NCI-H128 (cell line): ENCODE data around the gene PDLIM5.
"Not testable (repeated sequence)": the region's sequence is repeated elsewhere in the genome, so short reads cannot be mapped to it uniquely, and the experiment has no call there.

Source experiments
- DNase-seq: peaks from one replicate; lab custom pipeline; 2025; ENCODE audit not compliant: unreplicated experiment; lab: John Stamatoyannopoulos, UW

Gene PDLIM5

GRCh38 chr4:94551643-94552564 lies 100.2 kb downstream of the PDLIM5 start:
- DNase-seq, result no peak

DNA sequence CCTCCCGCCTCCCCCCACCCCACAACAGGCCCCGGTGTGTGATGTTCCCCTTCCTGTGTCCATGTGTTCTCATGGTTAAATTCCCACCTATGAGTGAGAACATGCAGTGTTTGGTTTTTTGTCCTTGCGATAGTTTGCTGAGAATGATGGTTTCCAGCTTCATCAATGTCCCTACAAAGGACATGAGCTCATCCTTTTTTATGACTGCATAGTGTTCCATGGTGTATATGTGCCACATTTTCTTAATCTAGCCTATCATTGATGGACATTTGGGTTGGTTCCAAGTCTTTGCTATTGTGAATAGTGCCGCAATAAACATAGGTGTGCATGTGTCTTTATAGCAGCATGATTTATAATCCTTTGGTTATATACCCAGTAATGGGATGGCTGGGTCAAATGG lies 104.3 kb downstream of the PDLIM5 start:
- DNase-seq, result not testable (repeated sequence)

GRCh38 chr4:94557632-94558031 lies 105.9 kb downstream of the PDLIM5 start:
- not testable (repeated sequence) for DNase-seq

GRCh38 chr4:94558392-94558904 lies 106.7 kb downstream of the PDLIM5 start:
- DNase-seq, result no peak

GRCh38 chr4:94559351-94559806 lies 107.6 kb downstream of the PDLIM5 start:
- no peak for DNase-seq

GRCh38 chr4:94561249-94562024 lies 109.7 kb downstream of the PDLIM5 start:
- DNase-seq, result no peak

GRCh38 chr4:94562285-94562684 lies 110.5 kb downstream of the PDLIM5 start:
- no peak for DNase-seq

DNA sequence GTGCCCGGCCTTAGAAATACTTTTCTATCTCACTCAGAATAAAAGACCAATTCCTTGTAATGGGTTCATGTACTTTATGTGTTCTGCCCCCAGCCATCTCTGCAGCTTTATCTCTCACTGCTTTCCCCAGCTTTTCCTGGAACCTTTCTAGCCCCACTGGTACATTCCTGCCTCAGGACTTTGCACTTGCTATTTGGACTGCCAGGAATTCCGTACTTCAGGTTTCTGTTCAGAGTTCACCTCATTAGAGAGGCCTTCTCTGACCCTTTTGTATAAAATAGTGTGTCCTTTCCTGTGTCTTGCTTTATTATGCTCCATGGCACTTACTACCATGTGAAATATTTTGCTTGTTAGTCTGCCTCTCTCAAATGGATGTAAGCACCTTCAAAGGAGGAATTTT lies 112.5 kb downstream of the PDLIM5 start:
- DNase-seq, result no peak

DNA sequence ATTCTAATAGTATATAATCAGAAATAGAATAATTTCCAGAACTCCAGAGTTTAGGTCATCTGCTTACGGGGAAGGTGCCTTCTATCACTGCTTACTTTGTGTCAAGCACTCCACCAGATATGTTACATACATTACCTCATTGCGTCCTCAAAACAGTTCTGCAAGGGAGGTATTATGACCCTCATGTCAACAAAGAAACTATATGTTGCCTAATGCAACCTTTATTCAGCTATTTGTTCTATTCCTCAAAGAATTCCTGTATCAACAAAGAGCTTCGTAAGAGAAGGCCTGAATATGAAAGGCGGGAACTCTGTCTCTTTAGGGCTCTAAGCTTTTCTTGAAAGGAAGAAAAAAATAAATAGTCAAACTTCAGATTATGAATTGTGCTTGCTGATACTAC lies 114.7 kb downstream of the PDLIM5 start:
- DNase-seq, result no peak

- no peak for DNase-seq
Observed at GRCh38 chr4:94567811-94568210, 116.1 kb downstream of the PDLIM5 start.

GRCh38 chr4:94570558-94570957 lies 118.8 kb downstream of the PDLIM5 start:
- DNase-seq, result no peak

- no peak for DNase-seq
Observed at GRCh38 chr4:94571298-94571697, 119.6 kb downstream of the PDLIM5 start.

DNA sequence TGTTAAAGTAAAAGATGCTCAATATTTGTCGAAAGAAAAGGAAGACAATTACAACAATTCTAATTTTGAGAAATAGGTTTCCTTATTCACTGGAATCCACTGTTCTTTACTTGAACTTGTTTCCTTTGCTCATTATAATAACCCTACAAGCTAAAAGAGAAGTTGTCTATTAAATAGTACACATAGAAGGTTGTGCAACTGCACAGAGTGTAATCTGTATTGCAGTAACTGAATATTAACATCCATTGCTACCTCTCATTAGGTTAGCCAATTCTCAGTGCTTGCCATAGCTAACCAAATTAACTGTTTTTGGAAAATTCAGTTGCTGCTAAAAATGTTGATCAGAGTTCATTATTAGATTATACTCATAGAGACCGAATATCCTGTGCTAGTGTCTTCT lies 120.0 kb downstream of the PDLIM5 start:
- DNase-seq, result no peak

GRCh38 chr4:94574050-94574449 lies 122.3 kb downstream of the PDLIM5 start:
- no peak for DNase-seq

- DNase-seq, result no peak
Observed at GRCh38 chr4:94574616-94575015, 122.9 kb downstream of the PDLIM5 start.

- DNase-seq, result no peak
Observed at GRCh38 chr4:94575652-94576051, 123.9 kb downstream of the PDLIM5 start.

DNA sequence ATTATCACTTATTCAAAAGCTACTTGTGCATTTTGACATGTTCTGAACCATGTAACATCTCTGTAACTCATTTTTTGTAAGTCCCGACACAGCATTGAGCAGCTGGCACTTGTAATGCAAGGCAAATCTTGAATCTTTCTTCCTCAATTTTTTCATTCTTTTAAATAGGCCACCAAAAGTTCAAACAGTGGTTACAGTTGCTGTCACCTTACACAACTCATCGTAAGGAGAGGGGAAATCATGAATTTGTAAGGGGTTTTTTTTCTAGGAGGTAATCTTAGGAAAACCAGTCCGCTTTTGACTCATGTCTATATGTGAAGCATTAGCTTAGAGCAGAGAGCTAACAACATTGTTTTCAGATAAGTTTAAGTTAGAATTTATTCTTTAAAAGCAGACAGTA lies 124.5 kb downstream of the PDLIM5 start:
- no peak for DNase-seq

- DNase-seq, result no peak
Observed at GRCh38 chr4:94577136-94577535, 125.4 kb downstream of the PDLIM5 start.

GRCh38 chr4:94578195-94578594 lies 126.5 kb downstream of the PDLIM5 start:
- no peak for DNase-seq

- DNase-seq, result no peak
Observed at GRCh38 chr4:94581766-94582165, 130.0 kb downstream of the PDLIM5 start.

GRCh38 chr4:94582517-94582916 lies 130.8 kb downstream of the PDLIM5 start:
- no peak for DNase-seq
